Upper lobe of left lung (tissue), 6 donors: ENCODE results near the gene KIF26B. TPM values are rescaled to one million over a fixed set of nuclear protein-coding genes. Genes with fewer than 3 reads are reported as not detected.
A peak's percentile ranks its signal among the peaks of the same experiment; 100 is the strongest.

Experiments used
- ATAC-seq, 2 donors: fragments of 200-7000 bp; cut with Tn5 transposase; one replicate each; pipeline ENCODE4 v1.9.1; 2022; ENCODE audit warnings: mild to moderate bottlenecking in 2 of 2, moderate library complexity in 2 of 2; ENCODE audit not compliant: low FRiP score in 2 of 2
- DNase-seq, 2 donors: peaks; one replicate each; pipeline ENCODE4 v3.0.0-alpha.2; 2019 to 2020
- H3K27ac ChIP-seq, 4 donors: fragments of 200-600 bp; sonication (generic); one replicate each; pipeline ENCODE4 v1.5.1; 2016 to 2019
- H3K27me3 ChIP-seq, 4 donors: fragments of 200-600 bp; sonication (generic); one replicate each; pipeline ENCODE4 v1.5.1; 2017 to 2019
- H3K36me3 ChIP-seq, 4 donors: fragments of 200-600 bp; sonication (generic); one replicate each; pipeline ENCODE4 v1.5.1; 2016 to 2019
- H3K4me1 ChIP-seq, 4 donors: fragments of 200-600 bp; sonication (generic); one replicate each; pipeline ENCODE4 v1.5.1; 2018 to 2019
- H3K4me3 ChIP-seq, 4 donors: fragments of 200-600 bp; sonication (generic); one replicate each; pipeline ENCODE4 v1.5.1; 2017 to 2019; ENCODE audit warnings: mild to moderate bottlenecking in 2 of 4, moderate library complexity in 1 of 4
- H3K9me3 ChIP-seq, 4 donors: fragments of 200-600 bp; sonication (generic); one replicate each; pipeline ENCODE4 v1.5.1; 2018 to 2019
- CTCF ChIP-seq, 6 experiments: fragments of 450-650 bp in 4 of 6; fragments of 200-600 bp in 2 of 6; sonication (generic) in 2 of 6; IDR thresholded peaks; one replicate each; pipeline ENCODE4 v1.5.1; 2016 to 2019; ENCODE audit warnings: antibody characterized with exemption in 6 of 6
- EP300 ChIP-seq, 4 donors: sonication (generic); formaldehyde crosslinking; IDR thresholded peaks; one replicate each; pipeline ENCODE4 v1.5.1; 2017; ENCODE audit warnings: antibody characterized with exemption in 4 of 4, control low read depth in 2 of 4
- POLR2A ChIP-seq, 4 donors: fragments of 450-650 bp; IDR thresholded peaks; one replicate each; pipeline ENCODE4 v1.5.1; 2016 to 2017; ENCODE audit warnings: antibody characterized with exemption in 4 of 4, mild to moderate bottlenecking in 2 of 4
- POLR2AphosphoS5 ChIP-seq, 2 donors: sonication (generic); formaldehyde crosslinking; IDR thresholded peaks; one replicate each; pipeline ENCODE4 v1.5.1; 2017; ENCODE audit warnings: antibody characterized with exemption in 2 of 2
- WGBS, 2 donors: methylation state at CpG; one replicate each; pipeline ENCODE4 v1.1.5; 2017 to 2018; 5-methylcytosine and 5-hydroxymethylcytosine counted together
- total RNA-seq, 6 donors: library from RNA; depleted of rRNA in 4 of 6; stranded (reverse); fragments of >200 nt in 4 of 6; gene quantifications; one replicate each; pipeline versions ENCODE4 v1.1.0 to v1.2.1, GENCODE V29; 2016 to 2021
- donor health status: DM: no; HTN: no; CAD: no; lungs with moderate emphysema.
- donor health status: DM: no; HTN: yes; CAD: no; lungs with severe emphysema.

KIF26B gene
- total RNA-seq, 6 donors from 2014 or later, result 1.2 to 4.3 (median 2.1) TPM

- Histone ChIP-seq H3K4me3 (no peak overlapping the region), H3K4me1 (no peaks in the 10 kb centered on the region), H3K27me3 (no peaks in the 10 kb centered on the region), H3K36me3 (no peaks in the 10 kb centered on the region), H3K27ac (no peak overlapping the region), H3K9me3 (peaks cover 4 to 12% (median 11%) of the 10 kb centered on the region in 4 donors)
- 86 to 96% methylated on average over 1 of the region's 1 CpG for WGBS, 2 donors
- ATAC-seq, result no peak
- no peak for TF ChIP-seq CTCF (IDR thresholded peaks at IDR 0.05)
- no peak for TF ChIP-seq POLR2AphosphoS5 (IDR thresholded peaks at IDR 0.05)
- TF ChIP-seq POLR2A (IDR thresholded peaks at IDR 0.05), result no peak
- no peak for TF ChIP-seq EP300 (IDR thresholded peaks at IDR 0.05)
- DNase-seq, result no peak
Observed at GRCh38 chr1:245641384-245641783, 486.6 kb downstream of the KIF26B start.

GRCh38 chr1:245645406-245645805 lies 490.6 kb downstream of the KIF26B start:
- no peak for TF ChIP-seq EP300 (IDR thresholded peaks at IDR 0.05)
- no peak for TF ChIP-seq POLR2AphosphoS5 (IDR thresholded peaks at IDR 0.05)
- WGBS, 2 donors, result 74 to 80% methylated on average over 4 of the region's 4 CpGs
- ATAC-seq (no peak), DNase-seq (no peak)
- no peaks in the 10 kb centered on the region for H3K27me3 ChIP-seq
- H3K4me3 ChIP-seq, result no peak overlapping the region
- peaks cover 4 to 12% (median 11%) of the 10 kb centered on the region in 4 donors for H3K9me3 ChIP-seq
- no peaks in the 10 kb centered on the region for H3K4me1 ChIP-seq
- no peak overlapping the region for H3K27ac ChIP-seq
- no peaks in the 10 kb centered on the region for H3K36me3 ChIP-seq

GRCh38 chr1:245645894-245646293 lies 491.1 kb downstream of the KIF26B start:
- DNase-seq (no peak), ATAC-seq (no peak)
- no peak overlapping the region for H3K27ac ChIP-seq
- H3K4me3 ChIP-seq, result no peak overlapping the region
- no peaks in the 10 kb centered on the region for H3K4me1 ChIP-seq
- H3K9me3 ChIP-seq, result peaks cover 4 to 12% (median 11%) of the 10 kb centered on the region in 4 donors
- TF ChIP-seq CTCF (IDR thresholded peaks at IDR 0.05), result no peak
- no peak for TF ChIP-seq EP300 (IDR thresholded peaks at IDR 0.05)
- no peak for TF ChIP-seq POLR2AphosphoS5 (IDR thresholded peaks at IDR 0.05)
- no peak for TF ChIP-seq POLR2A (IDR thresholded peaks at IDR 0.05)
- H3K27me3 ChIP-seq, result no peaks in the 10 kb centered on the region
- H3K36me3 ChIP-seq, result no peaks in the 10 kb centered on the region
- 77% methylated on average over 9 of the region's 9 CpGs for WGBS, 2 donors

GRCh38 chr1:245648749-245649522 lies 494.2 kb downstream of the KIF26B start:
- WGBS, 2 donors, result 78 to 85% methylated on average over 15 to 19 of the region's 19 CpGs
- DNase-seq (peak in 1 of 2 donors; percentile 32), ATAC-seq (peak in 1 of 2 donors; percentile 28)
- TF ChIP-seq POLR2A (IDR thresholded peaks at IDR 0.05) (no peak), CTCF (IDR thresholded peaks at IDR 0.05) (no peak), EP300 (IDR thresholded peaks at IDR 0.05) (no peak), POLR2AphosphoS5 (IDR thresholded peaks at IDR 0.05) (no peak)
- Histone ChIP-seq H3K27me3 (no peaks in the 10 kb centered on the region), H3K4me3 (no peak overlapping the region), H3K27ac (no peak overlapping the region), H3K9me3 (no peaks in the 10 kb centered on the region), H3K4me1 (no peaks in the 10 kb centered on the region), H3K36me3 (no peaks in the 10 kb centered on the region)

GRCh38 chr1:245649666-245650065 lies 494.9 kb downstream of the KIF26B start:
- no peaks in the 10 kb centered on the region for H3K27me3 ChIP-seq
- H3K27ac ChIP-seq, result no peak overlapping the region
- no peaks in the 10 kb centered on the region for H3K36me3 ChIP-seq
- TF ChIP-seq POLR2AphosphoS5 (IDR thresholded peaks at IDR 0.05) (no peak), CTCF (IDR thresholded peaks at IDR 0.05) (no peak), EP300 (IDR thresholded peaks at IDR 0.05) (no peak), POLR2A (IDR thresholded peaks at IDR 0.05) (no peak)
- ATAC-seq, result no peak
- no peaks in the 10 kb centered on the region for H3K9me3 ChIP-seq
- no peak overlapping the region for H3K4me3 ChIP-seq
- whole genome bisulfite sequencing, 2 donors, result 94 to 98% methylated on average over 3 to 5 of the region's 5 CpGs
- no peaks in the 10 kb centered on the region for H3K4me1 ChIP-seq
- DNase-seq, result no peak
